GM23248 (cell line): ENCODE measurements around the gene LTK. TPM values are rescaled to one million over a fixed set of nuclear protein-coding genes. Genes with fewer than 3 reads are reported as not detected.

Source experiments
- DNase-seq: peaks from one replicate; pipeline ENCODE4 v3.0.0-alpha.2; 2015
- H2AFZ ChIP-seq: fragments of 200-600 bp; sonication (generic); 2 replicates; pipeline ENCODE4 v1.6.1; 2016; ENCODE audit warnings: antibody characterized with exemption
- H3F3A ChIP-seq: fragments of 200-600 bp; sonication (generic); 2 replicates; pipeline ENCODE4 v1.6.1; 2016; ENCODE audit warnings: mild to moderate bottlenecking, antibody characterized with exemption, mixed run types; ENCODE audit not compliant: insufficient read depth
- H3K27ac ChIP-seq: fragments of 200-600 bp; sonication (generic); 2 replicates; pipeline ENCODE4 v1.5.1; 2016; ENCODE audit warnings: mild to moderate bottlenecking
- H3K27me3 ChIP-seq: fragments of 200-600 bp; sonication (generic); replicated peaks from 2 replicates; pipeline ENCODE4 v1.6.1; 2016; ENCODE audit warnings: mild to moderate bottlenecking; ENCODE audit not compliant: insufficient read depth
- H3K36me3 ChIP-seq: fragments of 200-600 bp; sonication (generic); 2 replicates; pipeline ENCODE4 v1.6.1; 2016; ENCODE audit warnings: low read depth, mild to moderate bottlenecking
- H3K4me1 ChIP-seq: fragments of 200-600 bp; sonication (generic); 2 replicates; pipeline ENCODE4 v1.6.1; 2016; ENCODE audit warnings: mild to moderate bottlenecking; ENCODE audit not compliant: insufficient read depth
- H3K4me2 ChIP-seq: fragments of 200-600 bp; sonication (generic); one replicate; pipeline ENCODE4 v1.6.1; 2016; ENCODE audit warnings: mild to moderate bottlenecking; ENCODE audit not compliant: unreplicated experiment
- H3K4me3 ChIP-seq: fragments of 200-600 bp; sonication (generic); 2 replicates; pipeline ENCODE4 v1.5.1; 2016; ENCODE audit warnings: mild to moderate bottlenecking
- H3K79me2 ChIP-seq: fragments of 200-600 bp; sonication (generic); 2 replicates; pipeline ENCODE4 v1.6.1; 2016; ENCODE audit warnings: mild to moderate bottlenecking; ENCODE audit not compliant: insufficient read depth
- H3K9ac ChIP-seq: fragments of 200-600 bp; sonication (generic); 2 replicates; pipeline ENCODE4 v1.6.1; 2016; ENCODE audit warnings: mild to moderate bottlenecking
- H3K9me2 ChIP-seq: fragments of 200-600 bp; sonication (generic); 2 replicates; pipeline ENCODE4 v1.6.1; 2016; ENCODE audit warnings: mixed run types, mild to moderate bottlenecking, moderate library complexity; ENCODE audit not compliant: insufficient read depth
- H3K9me3 ChIP-seq: fragments of 200-600 bp; sonication (generic); one replicate; pipeline ENCODE4 v1.6.1; 2017; ENCODE audit warnings: low read depth
- H4K20me1 ChIP-seq: fragments of 200-600 bp; sonication (generic); 2 replicates; pipeline ENCODE4 v1.6.0; 2016; ENCODE audit not compliant: insufficient read depth
- EZH2 ChIP-seq: fragments of 200-600 bp; sonication (generic); IDR thresholded peaks from 2 replicates; pipeline ENCODE4 v1.6.1; 2018; ENCODE audit warnings: antibody characterized with exemption, mild to moderate bottlenecking; ENCODE audit not compliant: insufficient read depth, poor library complexity, severe bottlenecking
- EZH2phosphoT487 ChIP-seq: fragments of 200-600 bp; sonication (generic); IDR thresholded peaks from 2 replicates; pipeline ENCODE4 v1.6.1; 2018; ENCODE audit warnings: antibody characterized with exemption, moderate library complexity, mild to moderate bottlenecking, low read depth; ENCODE audit not compliant: insufficient read depth
- WGBS, 2 experiments: methylation state at CpG; one replicate each; pipeline ENCODE4 v1.1.6; 2015 to 2017; ENCODE audit warnings: low lambda C conversion rate in 2 of 2, low coverage in 1 of 2; ENCODE audit errors: missing lambda C conversion rate in 2 of 2; 5-methylcytosine and 5-hydroxymethylcytosine counted together
- in situ Hi-C: fragments of 300-500 bp; cut with MboI; formaldehyde crosslinking; loops from 2 replicates; pipeline ENCODE4 v1.15.0; 2020
- polyA plus RNA-seq: library from polyadenylated mRNA; unstranded; fragments of >200 nt; fragmentation: Nextera tagmentation; extraction: Ambion mirVana; gene quantifications from 2 replicates; pipeline ENCODE4 v1.2.1, GENCODE V29; 2016
- total RNA-seq: library from RNA; depleted of rRNA; stranded (reverse); fragments of >200 nt; shearing (Covaris generic); gene quantifications from 2 replicates; pipeline ENCODE4 v1.2.3, GENCODE V29; 2014; rRNA removed

LTK gene
- total RNA-seq = not detected in 2 replicates
- polyA plus RNA-seq = not detected in 2 replicates

GRCh38 chr15:41513506-41514227, at the start of gene LTK:
Gene LTK, minus strand, starts transcription at chr15:41513827. Its CDS starts 118 bp downstream, at chr15:41513709.
- DNase-seq = peak; percentile 22
- Histone ChIP-seq H3K79me2 (no peaks in the 10 kb centered on the region), H3F3A (no peaks in the 10 kb centered on the region), H4K20me1 (no peaks in the 10 kb centered on the region), H2AFZ (peak within 1 kb of the TSS; percentile 35), H3K9me3 (no peaks in the 10 kb centered on the region), H3K4me1 (peaks cover 8% of the 10 kb centered on the region), H3K4me3 (peak within 1 kb of the TSS; percentile 61), H3K27ac (no peak within 1 kb of the TSS), H3K27me3 (peaks cover 30% of the 10 kb centered on the region), H3K9ac (no peak within 1 kb of the TSS), H3K36me3 (no peaks in the 10 kb centered on the region), H3K9me2 (no peaks in the 10 kb centered on the region), H3K4me2 (peak within 1 kb of the TSS; percentile 64)
- no peak for TF ChIP-seq EZH2
- no peak for TF ChIP-seq EZH2phosphoT487
- in situ Hi-C loops = no loop called here
- WGBS, 2 experiments = 11 to 12% methylated on average over 32 to 33 of the region's 33 CpGs

GRCh38 chr15:41562784-41563198, 49.2 kb upstream of the LTK start:
- H3K9ac ChIP-seq = no peak overlapping the region
- H3K4me1 ChIP-seq = peaks cover 11% of the 10 kb centered on the region; the same call in 1 of the 2 replicates
- no peaks in the 10 kb centered on the region for H3K9me2 ChIP-seq
- peaks cover 8% of the 10 kb centered on the region for H3F3A ChIP-seq
- H3K79me2 ChIP-seq = no peaks in the 10 kb centered on the region
- H3K27ac ChIP-seq = no peak overlapping the region
- H4K20me1 ChIP-seq = no peaks in the 10 kb centered on the region
- WGBS, 2 experiments = 73 to 75% methylated on average over 4 of the region's 4 CpGs
- H3K4me2 ChIP-seq = no peak overlapping the region
- no peak for TF ChIP-seq EZH2
- no peak for TF ChIP-seq EZH2phosphoT487
- in situ Hi-C loops = no loop called here
- no peaks in the 10 kb centered on the region for H3K36me3 ChIP-seq
- no peak for DNase-seq
- no peak overlapping the region for H2AFZ ChIP-seq
- no peaks in the 10 kb centered on the region for H3K27me3 ChIP-seq
- no peaks in the 10 kb centered on the region for H3K9me3 ChIP-seq
- no peak overlapping the region for H3K4me3 ChIP-seq

- Histone ChIP-seq H4K20me1 (no peaks in the 10 kb centered on the region), H3K27ac (no peak overlapping the region), H3K27me3 (no peaks in the 10 kb centered on the region), H2AFZ (no peak overlapping the region), H3K9me2 (no peaks in the 10 kb centered on the region), H3K36me3 (no peaks in the 10 kb centered on the region), H3F3A (peaks cover 11% of the 10 kb centered on the region), H3K4me1 (peaks cover 12% of the 10 kb centered on the region; the same call in 1 of the 2 replicates), H3K9ac (no peak overlapping the region), H3K4me3 (no peak overlapping the region), H3K4me2 (no peak overlapping the region), H3K9me3 (no peaks in the 10 kb centered on the region), H3K79me2 (no peaks in the 10 kb centered on the region)
- in situ Hi-C loops = no loop called here
- WGBS, 2 experiments = 68 to 71% methylated on average over 4 to 5 of the region's 5 CpGs
- TF ChIP-seq EZH2phosphoT487 = no peak
- no peak for TF ChIP-seq EZH2
- DNase-seq = no peak
Observed at GRCh38 chr15:41562244-41562643, 48.6 kb upstream of the LTK start.

GRCh38 chr15:41561777-41562145, 48.1 kb upstream of the LTK start:
- H3K27ac ChIP-seq = no peak overlapping the region
- no peaks in the 10 kb centered on the region for H3K9me2 ChIP-seq
- TF ChIP-seq EZH2phosphoT487 = no peak
- no peak for TF ChIP-seq EZH2
- in situ Hi-C loops = no loop called here
- H3K27me3 ChIP-seq = no peaks in the 10 kb centered on the region
- WGBS, 2 experiments = 53 to 60% methylated on average over 3 of the region's 3 CpGs
- H2AFZ ChIP-seq = no peak overlapping the region
- no peak overlapping the region for H3K4me3 ChIP-seq
- H3F3A ChIP-seq = peaks cover 13% of the 10 kb centered on the region
- no peaks in the 10 kb centered on the region for H4K20me1 ChIP-seq
- H3K79me2 ChIP-seq = no peaks in the 10 kb centered on the region
- DNase-seq = peak; percentile 23
- no peaks in the 10 kb centered on the region for H3K36me3 ChIP-seq
- peaks cover 12% of the 10 kb centered on the region; the same call in 1 of the 2 replicates for H3K4me1 ChIP-seq
- H3K9me3 ChIP-seq = no peaks in the 10 kb centered on the region
- H3K4me2 ChIP-seq = no peak overlapping the region
- H3K9ac ChIP-seq = no peak overlapping the region
